Common myeloid progenitor, CD34-positive (primary cell): ENCODE data around the gene GPD1L. TPM values are rescaled to one million over a fixed set of nuclear protein-coding genes. Genes with fewer than 3 reads are reported as not detected.
"Not testable (repeated sequence)": the region's sequence is repeated elsewhere in the genome, so short reads cannot be mapped to it uniquely, and the experiment has no call there.

Experiments used
- CTCF ChIA-PET: fragments of 350-600 bp; sonication (Branson Sonifier 250); formaldehyde crosslinking; loops from one replicate; lab custom pipeline; 2021; ENCODE audit warnings: antibody characterized with exemption; lab: Charles Lee
- POLR2A ChIA-PET: fragments of 350-600 bp; sonication (Branson Sonifier 250); formaldehyde crosslinking; loops from one replicate; lab custom pipeline; 2021; ENCODE audit warnings: antibody characterized with exemption; lab: Charles Lee
- DNase-seq, 3 donors: peaks; one replicate each; pipeline versions ENCODE4 v3.0.0 to v3.0.0-alpha.2; 2013
- H3K27ac ChIP-seq, 2 experiments: 1 replicate in 1 of 2; 2 replicates in 1 of 2; pipeline ENCODE4 v1.7.0; 2013; ENCODE audit warnings: inconsistent platforms in 2 of 2, low read length in 2 of 2, mild to moderate bottlenecking in 2 of 2, low read depth in 1 of 2, moderate library complexity in 1 of 2; ENCODE audit not compliant: severe bottlenecking in 2 of 2, insufficient read depth in 1 of 2, poor library complexity in 1 of 2
- H3K27me3 ChIP-seq, 5 experiments: replicated peaks in 2 of 5; 1 replicate in 3 of 5; 2 replicates in 2 of 5; pipeline versions ENCODE4 v1.6.1 to v1.7.0; 2013; ENCODE audit warnings: low read length in 4 of 5, mild to moderate bottlenecking in 2 of 5, moderate library complexity in 2 of 5, inconsistent platforms in 1 of 5; ENCODE audit not compliant: insufficient read depth in 5 of 5, control insufficient read depth in 4 of 5
- H3K36me3 ChIP-seq, 4 experiments: 1 replicate in 2 of 4; 2 replicates in 2 of 4; pipeline versions ENCODE4 v1.6.1 to v1.7.0; 2013; ENCODE audit warnings: low read length in 3 of 4, control low read depth in 1 of 4, mild to moderate bottlenecking in 1 of 4; ENCODE audit not compliant: control insufficient read depth in 4 of 4, insufficient read depth in 4 of 4
- H3K4me1 ChIP-seq, 4 experiments: 1 replicate in 3 of 4; 2 replicates in 1 of 4; pipeline versions ENCODE4 v1.6.1 to v1.7.1; 2013; ENCODE audit warnings: low read length in 3 of 4, mild to moderate bottlenecking in 3 of 4, control low read depth in 1 of 4, inconsistent platforms in 1 of 4, moderate library complexity in 1 of 4; ENCODE audit not compliant: control insufficient read depth in 4 of 4, insufficient read depth in 4 of 4; ENCODE audit errors: control extremely low read depth in 1 of 4
- H3K4me3 ChIP-seq, 7 experiments: 1 replicate in 4 of 7; 2 replicates in 3 of 7; pipeline versions ENCODE4 v1.5.1 to v1.7.0; 2013; ENCODE audit warnings: mild to moderate bottlenecking in 7 of 7, low read length in 6 of 7, moderate library complexity in 6 of 7, inconsistent platforms in 2 of 7, low read depth in 2 of 7, control low read depth in 1 of 7; ENCODE audit not compliant: insufficient read depth in 4 of 7, control insufficient read depth in 1 of 7; ENCODE audit errors: extremely low read depth in 1 of 7
- H3K9me3 ChIP-seq, 5 experiments: 1 replicate in 4 of 5; 2 replicates in 1 of 5; pipeline versions ENCODE4 v1.6.1 to v1.7.1; 2013; ENCODE audit warnings: low read length in 4 of 5, mild to moderate bottlenecking in 2 of 5, inconsistent platforms in 1 of 5, low read depth in 1 of 5, moderate library complexity in 1 of 5; ENCODE audit not compliant: control insufficient read depth in 4 of 5, insufficient read depth in 2 of 5; ENCODE audit errors: control extremely low read depth in 1 of 5
- WGBS: methylation state at CpG from one replicate; pipeline ENCODE4 v1.1.5; 2013; ENCODE audit not compliant: insufficient coverage; 5-methylcytosine and 5-hydroxymethylcytosine counted together
- polyA plus RNA-seq: library from polyadenylated mRNA; unstranded; fragments of 120-200 nt; gene quantifications from one replicate; pipeline ENCODE4 v1.2.1, GENCODE V29; 2013

Gene GPD1L
- polyA plus RNA-seq: 8.9 TPM

- H3K27me3 ChIP-seq: no peaks in the 10 kb centered on the region
- ChIA-PET POLR2A (interaction anchor here (0.6 to 1.4 kb wide), 3 partner anchors 10 to 229 kb away, joined by 3 to 4 read pairs (median 3); no protein-coding TSS in a partner anchor), CTCF (interaction anchor here (0.6 kb wide), 1 partner anchor 38 kb away, joined by 3 read pairs; no protein-coding TSS in a partner anchor)
- peaks cover 0 to 13% (median 6%) of the 10 kb centered on the region in 5 experiments for H3K9me3 ChIP-seq
- H3K36me3 ChIP-seq: no peaks in the 10 kb centered on the region
- DNase-seq: peak; percentile 89 to 94 (median 93)
- WGBS: 5% methylated on average over 59 of the region's 78 CpGs
- H3K4me1 ChIP-seq: peaks cover 0 to 15% (median 14%) of the 10 kb centered on the region in 4 experiments
- H3K27ac ChIP-seq: no peak within 1 kb of the TSS
- H3K4me3 ChIP-seq: peak within 1 kb of the TSS; percentile 53 to 85 (median 66)
These were observed at the start of gene GPD1L for GRCh38 chr3:32106132-32106928. GPD1L (plus strand) TSS chr3:32106620; CDS start chr3:32106712, 92 bp downstream.

GRCh38 chr3:32058465-32058864 lies 48.0 kb upstream of the GPD1L start:
- H3K9me3 ChIP-seq, H3K36me3 ChIP-seq, DNase-seq, CTCF ChIA-PET, H3K4me1 ChIP-seq, POLR2A ChIA-PET, H3K27ac ChIP-seq, H3K27me3 ChIP-seq, H3K4me3 ChIP-seq: not testable (repeated sequence)
- 100% methylated on average over 2 of the region's 4 CpGs for WGBS

GRCh38 chr3:32062950-32063582 lies 43.4 kb upstream of the GPD1L start:
- peaks cover 0 to 6% (median 1%) of the 10 kb centered on the region in 4 experiments for H3K4me1 ChIP-seq
- H3K27me3 ChIP-seq: no peaks in the 10 kb centered on the region
- H3K27ac ChIP-seq: no peak overlapping the region
- H3K36me3 ChIP-seq: no peaks in the 10 kb centered on the region
- ChIA-PET POLR2A (no interaction called here), CTCF (no interaction called here)
- H3K4me3 ChIP-seq: no peak overlapping the region
- DNase-seq: no peak
- no peaks in the 10 kb centered on the region for H3K9me3 ChIP-seq
- 100% methylated on average over 1 of the region's 4 CpGs for WGBS

GRCh38 chr3:32066686-32067085 lies 39.7 kb upstream of the GPD1L start:
- Histone ChIP-seq H3K4me3 (no peak overlapping the region), H3K4me1 (no peaks in the 10 kb centered on the region), H3K27me3 (no peaks in the 10 kb centered on the region), H3K9me3 (peaks cover 0 to 3% (median 2%) of the 10 kb centered on the region in 5 experiments), H3K36me3 (no peaks in the 10 kb centered on the region), H3K27ac (no peak overlapping the region)
- CTCF ChIA-PET: no interaction called here
- DNase-seq: no peak
- POLR2A ChIA-PET: no interaction called here
- no CpG with 5 or more reads among the region's 2 CpGs for WGBS

GRCh38 chr3:32074194-32074593 lies 32.2 kb upstream of the GPD1L start:
- H3K36me3 ChIP-seq, POLR2A ChIA-PET, H3K27me3 ChIP-seq, DNase-seq, CTCF ChIA-PET, H3K4me3 ChIP-seq, H3K27ac ChIP-seq, H3K4me1 ChIP-seq, H3K9me3 ChIP-seq: not testable (repeated sequence)
- 96% methylated on average over 5 of the region's 7 CpGs for WGBS

GRCh38 chr3:32076566-32076965 lies 29.9 kb upstream of the GPD1L start:
- ChIA-PET POLR2A (no interaction called here), CTCF (no interaction called here)
- Histone ChIP-seq H3K4me1 (peaks cover 0 to 4% (median 0%) of the 10 kb centered on the region in 4 experiments), H3K36me3 (no peaks in the 10 kb centered on the region), H3K4me3 (no peak overlapping the region), H3K27ac (no peak overlapping the region), H3K9me3 (no peaks in the 10 kb centered on the region), H3K27me3 (no peaks in the 10 kb centered on the region)
- 96% methylated on average over 3 of the region's 3 CpGs for WGBS
- DNase-seq: no peak
